Lung microvascular endothelial cell (primary cell): ENCODE data around the gene PHACTR1. TPM values are rescaled to one million over a fixed set of nuclear protein-coding genes. Genes with fewer than 3 reads are reported as not detected.

ENCODE experiments used
- DNase-seq, 2 donors: peaks; one replicate each; pipeline versions ENCODE4 v3.0.0 to v3.0.0-alpha.2; 2010; ENCODE audit warnings: low read depth in 2 of 2
- total RNA-seq: library from RNA; depleted of rRNA; stranded (reverse); fragments of >200 nt; gene quantifications from 2 replicates; pipeline ENCODE4 v1.2.1, GENCODE V29; 2014

PHACTR1 gene
- total RNA-seq, 1 donor from 2014 or later: 0.40 TPM

GRCh38 chr6:13283331-13283730 lies 566.8 kb downstream of the PHACTR1 start:
- DNase-seq: no peak

- peak in 1 of 2 donors; percentile 55 for DNase-seq
Measured at GRCh38 chr6:13284646-13285045, 568.1 kb downstream of the PHACTR1 start.

- no peak for DNase-seq
Measured at GRCh38 chr6:13285705-13286104, 569.1 kb downstream of the PHACTR1 start.

- DNase-seq: no peak
Measured at GRCh38 chr6:13286181-13286580, 569.6 kb downstream of the PHACTR1 start.

- no peak for DNase-seq
Measured at GRCh38 chr6:13287104-13287503, 570.5 kb downstream of the PHACTR1 start.

- DNase-seq: no peak
Measured at GRCh38 chr6:13288481-13288880, 571.9 kb downstream of the PHACTR1 start.

GRCh38 chr6:13288969-13289391 lies 572.4 kb downstream of the PHACTR1 start:
- DNase-seq: no peak

GRCh38 chr6:13289789-13290318 lies 573.3 kb downstream of the PHACTR1 start:
- DNase-seq: no peak

- no peak for DNase-seq
Measured at GRCh38 chr6:13290335-13290734, 573.8 kb downstream of the PHACTR1 start.

- no peak for DNase-seq
Measured at GRCh38 chr6:13292774-13293173, 576.2 kb downstream of the PHACTR1 start.

GRCh38 chr6:13294499-13295069 lies 578.0 kb downstream of the PHACTR1 start:
- DNase-seq: peak in 1 of 2 donors; percentile 29

GRCh38 chr6:13295576-13295975 lies 579.0 kb downstream of the PHACTR1 start:
- DNase-seq: no peak

- DNase-seq: no peak
Measured at GRCh38 chr6:13296536-13296997, 580.0 kb downstream of the PHACTR1 start.

GRCh38 chr6:13297391-13297790 lies 580.8 kb downstream of the PHACTR1 start:
- DNase-seq: no peak

GRCh38 chr6:13298446-13298845 lies 581.9 kb downstream of the PHACTR1 start:
- no peak for DNase-seq

- DNase-seq: no peak
Measured at GRCh38 chr6:13299403-13299821, 582.8 kb downstream of the PHACTR1 start.

GRCh38 chr6:13299918-13300317 lies 583.4 kb downstream of the PHACTR1 start:
- DNase-seq: no peak

GRCh38 chr6:13300643-13301590 lies 584.4 kb downstream of the PHACTR1 start:
- DNase-seq: no peak

- peak in 1 of 2 donors; percentile 31 for DNase-seq
Measured at GRCh38 chr6:13302291-13302690, 585.7 kb downstream of the PHACTR1 start.

- DNase-seq: peak; percentile 57 to 99
Measured at GRCh38 chr6:13302751-13303667, 586.4 kb downstream of the PHACTR1 start.

- peak in 1 of 2 donors; percentile 86 for DNase-seq
Measured at GRCh38 chr6:13303668-13304017, 587.1 kb downstream of the PHACTR1 start.
